Right hindlimb (tissue), 1 donor: ENCODE measurements around the gene SMARCE1.
"Not testable (repeated sequence)": the region's sequence is repeated elsewhere in the genome, so short reads cannot be mapped to it uniquely, and the experiment has no call there.

Experiments used
- DNase-seq: peaks from one replicate; pipeline ENCODE4 v3.0.0-alpha.2; 2018

The SMARCE1 gene

GRCh38 chr17:40608061-40608581, 39.5 kb downstream of the SMARCE1 start:
- DNase-seq: no peak

- DNase-seq: no peak
These were observed 40.0 kb downstream of the SMARCE1 start for GRCh38 chr17:40607641-40608040.

- no peak for DNase-seq
These were observed 40.9 kb downstream of the SMARCE1 start for GRCh38 chr17:40606548-40607353.

DNA sequence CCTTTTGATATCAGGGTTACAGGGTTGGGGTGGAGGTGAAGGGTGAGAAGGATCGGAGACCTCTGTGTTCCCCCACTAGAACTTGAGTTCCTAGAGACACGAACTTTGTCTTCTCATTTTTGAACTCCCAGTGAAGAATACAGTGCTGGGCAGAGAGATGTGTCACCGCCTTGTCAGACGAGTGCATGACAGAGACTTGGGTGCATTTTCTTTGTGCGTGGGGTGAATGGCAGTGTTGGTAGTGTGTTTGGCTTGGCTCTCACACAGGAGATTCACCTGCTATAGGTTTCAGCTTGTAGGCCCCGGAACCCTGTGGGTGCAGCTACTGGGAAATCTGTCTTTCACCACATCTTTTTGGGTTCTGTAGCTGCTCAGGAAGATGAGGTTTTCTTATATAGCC, 42.3 kb downstream of the SMARCE1 start:
- no peak for DNase-seq

DNA sequence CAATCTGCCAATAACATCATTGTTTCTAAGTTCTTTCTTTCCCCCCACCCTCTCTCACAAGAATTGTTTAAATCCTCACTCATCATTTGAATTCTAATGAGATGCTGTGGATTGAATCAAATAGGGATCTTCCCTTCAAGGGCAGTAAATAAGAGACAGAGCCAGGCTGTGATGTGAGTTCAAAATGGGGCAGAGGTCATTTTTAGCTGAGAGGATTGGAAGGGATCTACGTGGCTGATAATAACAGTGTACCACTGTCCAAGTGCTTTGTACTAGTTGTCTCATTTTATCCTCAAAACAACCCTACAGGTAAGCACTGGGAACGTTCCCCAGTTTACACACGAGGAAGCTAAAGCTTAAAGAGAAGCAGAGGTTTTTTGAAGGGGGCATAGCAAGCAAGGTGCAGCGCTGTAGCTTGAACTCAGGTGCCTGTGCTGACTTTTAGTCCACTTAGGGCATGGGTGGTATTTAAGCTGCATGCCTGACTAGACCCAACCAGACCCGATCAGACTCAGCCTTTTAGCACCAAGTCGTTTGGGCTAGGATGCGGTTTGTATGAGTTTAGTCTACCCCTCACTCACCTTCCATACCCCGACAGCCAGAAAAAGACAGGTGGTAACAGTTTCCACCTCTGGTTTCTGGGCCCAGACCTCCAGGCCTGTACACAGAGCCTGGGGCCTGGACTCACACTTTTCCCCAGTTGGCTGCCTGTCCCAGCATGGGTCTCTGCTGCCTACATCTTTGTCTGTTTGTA, 43.1 kb downstream of the SMARCE1 start:
- DNase-seq: no peak

GRCh38 chr17:40602445-40603443, 44.9 kb downstream of the SMARCE1 start:
- DNase-seq: no peak

- DNase-seq: no peak
These were observed 47.1 kb downstream of the SMARCE1 start for GRCh38 chr17:40600486-40601046.

DNA sequence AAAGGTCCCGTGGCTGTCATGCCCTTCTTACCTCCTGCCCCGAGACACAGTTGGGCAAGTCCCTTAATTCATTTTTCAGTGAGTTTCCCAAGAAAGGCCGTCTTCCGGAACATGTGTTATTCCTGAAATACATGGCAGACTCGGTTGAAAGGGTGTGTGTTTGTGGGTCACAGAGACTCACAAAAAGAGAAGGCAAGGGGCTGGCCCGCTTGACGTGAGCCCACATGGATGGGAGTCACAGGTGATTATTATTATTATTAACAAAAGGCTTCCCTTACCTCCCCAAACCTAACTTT, 48.2 kb downstream of the SMARCE1 start:
- no peak for DNase-seq

DNA sequence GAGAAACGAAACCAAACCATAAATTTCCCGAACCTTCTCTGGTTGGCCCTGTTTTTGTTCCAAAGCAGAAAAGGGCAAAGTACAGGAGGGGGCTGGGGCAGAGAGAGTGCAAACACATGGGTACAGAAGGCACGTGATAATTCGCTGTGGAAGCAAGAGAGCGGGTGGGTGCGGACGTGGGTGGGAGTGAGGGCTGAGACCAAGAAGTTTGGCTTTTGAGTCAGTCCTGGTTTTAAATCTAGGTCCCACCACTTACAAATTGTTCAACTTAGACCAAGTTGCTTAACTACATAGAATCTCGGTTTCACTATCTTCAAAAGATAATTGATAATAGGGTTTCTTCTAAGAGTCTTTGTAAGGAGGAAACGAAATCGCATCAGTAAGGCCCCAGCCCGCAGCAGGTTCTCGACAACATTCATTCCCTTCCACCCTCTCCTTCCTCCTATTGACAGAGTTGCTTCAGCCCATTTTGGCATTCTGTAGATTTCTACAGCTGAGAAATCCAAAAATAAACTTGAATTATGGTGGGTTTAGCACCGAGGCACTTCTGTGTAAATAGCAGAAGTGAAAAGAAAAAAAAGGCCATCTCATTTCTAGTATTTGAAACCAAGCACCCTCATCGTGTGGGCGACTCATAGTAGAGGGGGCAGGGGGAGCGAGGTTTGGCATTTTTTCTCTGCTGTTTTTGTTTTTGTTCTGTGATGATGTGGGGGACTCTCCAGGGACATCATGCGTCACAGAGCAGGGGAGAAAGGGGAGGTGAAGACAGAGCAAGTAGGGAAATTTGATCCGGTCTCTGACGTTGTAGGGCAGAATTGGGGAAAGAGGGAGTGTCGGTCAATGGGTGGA, 48.8 kb downstream of the SMARCE1 start:
- DNase-seq: peak; percentile 33

DNA sequence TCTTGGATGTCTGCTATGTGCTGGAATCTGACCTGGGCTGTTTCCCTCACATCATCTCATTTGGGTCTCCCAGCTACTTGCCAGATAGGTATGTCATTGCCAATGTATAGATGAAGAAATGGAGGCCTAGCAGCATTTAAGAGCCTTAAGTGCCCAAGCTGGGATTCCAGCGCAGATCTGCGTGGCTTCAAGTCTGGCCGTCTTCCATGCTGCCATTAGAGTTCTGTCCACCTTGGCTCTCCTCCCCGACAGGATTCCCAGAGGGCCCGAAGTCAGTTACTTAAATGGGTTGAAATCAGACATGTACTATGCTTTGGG, 49.4 kb downstream of the SMARCE1 start:
- DNase-seq: no peak

DNA sequence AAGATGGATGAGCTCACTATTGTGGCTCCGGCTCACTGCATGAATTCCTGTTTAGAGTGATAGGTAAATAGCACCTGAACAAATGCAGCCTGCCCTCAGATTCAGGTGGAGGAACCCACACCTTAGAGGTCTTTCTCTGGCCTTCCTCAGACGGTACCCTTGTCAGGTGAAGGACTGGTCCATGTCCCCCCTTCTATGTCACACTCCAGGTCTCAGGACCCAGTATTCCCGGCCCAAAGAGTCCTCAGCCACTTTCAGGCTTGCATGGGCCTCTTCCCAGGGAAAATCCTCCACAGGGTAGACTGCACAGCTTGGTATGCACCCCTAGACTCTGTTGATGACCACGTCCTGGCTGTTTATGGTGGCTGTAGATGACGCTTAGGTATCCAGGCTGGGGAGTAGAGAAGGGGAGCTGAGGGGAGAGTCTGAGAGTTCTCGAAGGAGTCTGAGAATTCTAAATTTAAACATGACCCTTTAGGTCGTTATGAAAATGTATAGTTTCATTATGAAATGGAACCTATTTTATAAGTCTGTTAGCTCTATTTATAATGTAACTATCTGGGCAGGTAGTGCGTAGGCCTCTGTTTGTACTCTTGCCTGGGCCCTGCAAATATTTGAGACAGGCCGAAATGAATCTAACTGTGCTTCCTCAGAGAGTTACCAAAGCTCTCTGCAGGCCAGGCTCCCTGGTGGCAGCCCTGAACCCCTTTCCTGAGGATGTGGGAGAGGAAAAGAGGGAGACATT, 49.9 kb downstream of the SMARCE1 start:
- DNase-seq: no peak

GRCh38 chr17:40597156-40597555, 50.5 kb downstream of the SMARCE1 start:
- no peak for DNase-seq

GRCh38 chr17:40596261-40596919, 51.2 kb downstream of the SMARCE1 start:
- no peak for DNase-seq

DNA sequence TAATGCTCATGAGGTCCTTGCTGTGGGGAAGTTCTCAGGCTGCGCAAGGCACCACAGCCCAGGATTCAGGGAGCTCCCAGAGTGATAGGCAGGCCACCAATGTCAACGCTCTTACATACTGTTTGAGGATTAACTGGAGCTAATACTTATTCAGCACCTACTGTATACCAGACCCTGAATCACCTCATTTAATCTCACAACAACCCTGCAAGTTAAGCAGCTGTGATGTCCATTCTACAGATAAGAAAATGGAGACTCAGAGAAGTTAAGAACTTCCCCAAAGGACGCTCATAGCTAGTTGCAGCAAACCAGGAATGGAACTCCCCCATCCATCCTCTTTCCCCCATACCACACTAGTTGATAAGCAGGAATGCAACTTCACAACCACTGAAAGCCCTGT, 56.9 kb downstream of the SMARCE1 start:
- no peak for DNase-seq

DNA sequence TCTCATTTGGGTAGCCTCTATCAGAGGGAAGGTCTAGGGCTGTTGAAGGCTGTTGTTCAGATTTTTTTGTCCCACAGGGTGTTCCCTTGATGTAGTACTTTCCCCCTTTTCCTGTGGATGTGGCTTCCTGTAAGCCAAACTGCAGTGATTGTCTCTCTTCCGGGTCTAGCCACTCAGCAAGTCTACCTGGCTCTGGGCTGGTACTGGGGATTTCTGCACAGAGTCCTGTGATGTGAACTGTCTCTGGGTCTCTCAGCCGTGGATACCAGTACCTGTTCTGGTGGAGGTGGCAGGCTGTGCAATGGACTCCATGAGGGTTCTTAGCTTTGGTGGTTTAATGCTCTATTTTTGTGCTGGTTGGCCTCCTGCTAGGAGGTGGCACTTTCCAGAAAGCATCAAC, 59.1 kb downstream of the SMARCE1 start:
- DNase-seq: no peak

GRCh38 chr17:40586264-40586663, 61.4 kb downstream of the SMARCE1 start:
- not testable (repeated sequence) for DNase-seq

DNA sequence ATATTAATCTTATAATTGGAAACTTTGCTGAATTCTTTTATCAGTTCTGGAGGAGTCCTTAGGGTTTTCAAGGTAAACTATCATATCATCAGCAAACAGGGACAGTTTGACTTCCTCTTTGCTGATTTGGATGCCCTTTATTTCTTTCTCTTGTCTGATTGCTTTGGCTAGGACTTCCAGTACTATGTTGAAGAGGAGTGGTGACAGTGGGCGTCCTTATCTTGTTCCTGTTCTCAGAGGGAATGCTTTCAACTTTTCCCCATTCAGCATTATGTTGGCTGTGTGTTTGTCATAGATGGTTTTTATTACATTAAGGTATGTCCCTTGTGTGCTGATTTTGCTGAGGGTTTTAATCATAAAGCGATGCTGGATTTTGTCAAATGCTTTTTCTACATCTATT, 62.7 kb downstream of the SMARCE1 start:
- not testable (repeated sequence) for DNase-seq

DNA sequence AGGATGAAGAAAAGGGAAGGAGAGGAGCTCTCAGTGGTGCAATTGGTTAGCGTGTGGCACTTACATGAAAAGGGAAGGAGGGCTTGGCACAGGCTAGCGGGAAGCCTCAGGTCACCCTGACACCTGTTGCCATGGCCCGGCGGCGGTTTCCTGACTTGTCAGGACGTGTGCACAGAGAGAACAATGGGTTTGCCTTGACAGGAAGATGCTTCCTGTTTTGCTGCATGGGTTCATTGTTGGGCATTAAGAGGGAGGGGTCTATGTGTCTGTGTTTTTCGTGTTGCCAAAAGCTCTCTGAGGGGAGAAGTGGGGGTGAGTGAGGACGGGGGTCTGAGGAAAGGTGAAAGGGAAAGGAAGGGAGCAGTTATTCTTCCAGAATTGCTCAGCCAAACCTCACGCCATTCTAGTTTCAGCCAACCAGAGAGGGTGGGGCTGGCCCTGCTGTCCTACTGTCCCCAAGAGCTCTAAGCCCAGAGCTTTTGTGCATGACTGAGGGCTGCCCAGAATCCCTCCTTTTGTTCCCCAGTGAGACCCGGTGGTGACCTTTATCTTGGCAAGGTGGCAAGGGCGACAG, 65.2 kb downstream of the SMARCE1 start:
- peak; percentile 44 for DNase-seq

DNA sequence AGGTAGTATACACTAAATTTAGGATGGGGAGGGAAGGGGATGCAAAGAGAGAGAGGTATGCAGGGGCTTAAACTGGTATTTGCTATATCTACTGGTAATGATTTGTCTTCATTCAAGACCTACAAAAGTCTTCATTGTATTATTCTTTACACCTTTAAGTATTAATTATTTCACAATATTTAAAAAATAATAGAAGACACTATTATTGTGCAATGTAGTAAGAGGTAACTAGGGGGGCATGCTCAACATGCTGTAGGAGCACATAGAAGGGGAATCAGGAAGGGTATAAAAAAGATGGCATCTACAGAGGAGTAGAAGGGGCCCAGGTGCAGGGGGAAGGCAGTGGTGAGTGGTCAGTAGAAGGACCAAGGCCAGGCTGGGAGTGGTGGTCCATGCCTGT, 67.5 kb downstream of the SMARCE1 start:
- DNase-seq: no peak

DNA sequence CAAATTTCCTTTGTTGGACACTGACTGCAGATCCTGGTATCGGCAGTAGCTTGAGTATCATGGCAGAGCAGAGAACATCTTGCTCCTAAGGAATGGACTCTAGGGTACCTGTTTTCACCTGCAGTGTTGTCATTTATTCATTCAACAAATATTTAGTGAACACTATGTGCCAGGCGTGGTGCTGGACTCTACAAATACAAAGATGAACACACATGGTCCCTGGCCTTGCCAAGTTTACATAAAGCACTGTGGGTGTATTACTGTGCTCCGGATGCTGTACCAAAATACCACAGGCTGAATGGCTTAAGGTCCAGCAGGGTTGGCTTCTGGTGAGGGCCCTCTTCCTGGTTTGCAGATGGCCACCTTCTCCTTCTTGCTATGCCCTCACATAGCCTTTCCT, 68.1 kb downstream of the SMARCE1 start:
- DNase-seq: no peak
